Fibroblast of peridontal ligament (primary cell): ENCODE results near the gene SMCP.

Source experiments
- DNase-seq: peaks from one replicate; pipeline ENCODE4 v3.0.0-alpha.2; 2010; ENCODE audit errors: extremely low read depth

The SMCP gene

GRCh38 chr1:152886758-152887409 is 8.8 kb downstream of the SMCP start:
- DNase-seq, result peak; percentile 28

DNA sequence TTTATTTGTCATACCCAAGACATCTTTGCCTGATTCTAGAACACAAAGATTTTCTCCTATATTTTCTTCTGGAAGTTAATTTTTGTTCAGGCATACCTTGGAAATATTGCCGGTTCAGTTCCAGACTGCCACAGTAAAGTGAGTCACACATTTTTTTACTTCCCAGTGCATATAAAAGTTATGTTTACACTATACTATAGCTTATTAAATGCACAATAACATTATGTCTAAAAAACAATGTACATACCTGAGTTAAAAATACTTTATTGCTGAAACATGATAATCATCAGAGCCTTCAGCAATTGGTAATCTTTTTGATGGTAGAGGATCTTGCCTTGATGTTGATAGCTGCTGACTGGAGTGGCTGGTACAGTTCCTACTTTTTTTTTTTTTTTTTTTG is 10.0 kb downstream of the SMCP start:
- no peak for DNase-seq

GRCh38 chr1:152899027-152899426 is 20.9 kb downstream of the SMCP start:
- no peak for DNase-seq

- peak; percentile 29 for DNase-seq
Measured at GRCh38 chr1:152899883-152900282, 21.8 kb downstream of the SMCP start.

GRCh38 chr1:152901631-152902030 is 23.5 kb downstream of the SMCP start:
- DNase-seq, result no peak

DNA sequence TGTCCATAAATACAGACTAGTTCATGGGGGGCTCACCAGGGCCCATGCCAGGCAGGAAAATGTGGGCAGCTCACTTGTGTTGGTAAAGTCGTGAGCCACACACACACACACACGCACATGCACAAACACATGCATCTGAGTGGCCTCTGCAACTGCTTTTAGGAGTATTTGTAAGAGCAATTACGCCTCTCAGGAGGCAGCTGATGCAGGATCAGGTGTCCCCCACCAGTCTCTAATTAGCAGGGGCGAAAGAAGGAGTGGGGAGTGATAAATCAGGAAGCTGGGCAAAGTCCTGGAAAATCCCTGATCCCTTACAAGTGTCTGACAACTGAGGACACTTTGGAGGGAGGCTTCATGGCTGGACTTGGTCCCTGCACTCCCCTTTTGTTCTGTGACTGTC is 24.5 kb downstream of the SMCP start:
- DNase-seq, result no peak

DNA sequence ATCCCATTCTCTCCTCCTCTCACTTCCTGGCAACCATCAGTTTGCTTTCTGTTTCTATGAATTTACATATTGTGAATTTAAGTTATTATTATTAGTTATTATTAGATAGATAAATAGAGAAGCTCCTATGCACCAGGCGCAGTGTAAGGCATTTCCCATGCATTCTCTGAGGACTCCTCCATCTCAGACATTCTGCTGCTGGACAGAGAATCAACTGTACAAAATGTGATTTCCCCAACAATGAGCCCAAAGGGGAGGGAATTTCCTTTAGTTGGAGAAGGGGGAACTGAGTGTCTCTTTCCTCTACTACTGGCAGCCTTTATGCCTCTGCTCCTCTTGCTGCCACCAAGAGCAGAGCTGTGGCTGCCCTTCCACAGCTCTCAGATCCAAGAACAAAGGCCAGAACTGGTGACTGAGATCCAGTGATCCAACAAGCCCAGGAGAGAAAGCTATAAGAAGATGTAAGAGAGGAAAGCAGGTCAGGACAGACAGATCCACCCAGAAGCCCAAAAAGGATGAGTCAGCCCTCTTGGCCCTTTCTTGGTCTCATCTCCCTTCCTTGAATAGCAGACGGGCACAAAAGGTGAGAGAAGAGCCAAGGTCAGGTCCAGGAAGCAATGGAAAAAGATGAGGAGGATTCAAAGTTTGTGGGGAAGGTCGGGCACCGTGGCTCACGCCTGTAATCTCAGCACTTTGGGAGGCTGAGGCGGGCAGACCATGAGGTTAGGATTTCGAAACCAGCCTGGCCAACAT is 26.7 kb downstream of the SMCP start:
- no peak for DNase-seq

DNA sequence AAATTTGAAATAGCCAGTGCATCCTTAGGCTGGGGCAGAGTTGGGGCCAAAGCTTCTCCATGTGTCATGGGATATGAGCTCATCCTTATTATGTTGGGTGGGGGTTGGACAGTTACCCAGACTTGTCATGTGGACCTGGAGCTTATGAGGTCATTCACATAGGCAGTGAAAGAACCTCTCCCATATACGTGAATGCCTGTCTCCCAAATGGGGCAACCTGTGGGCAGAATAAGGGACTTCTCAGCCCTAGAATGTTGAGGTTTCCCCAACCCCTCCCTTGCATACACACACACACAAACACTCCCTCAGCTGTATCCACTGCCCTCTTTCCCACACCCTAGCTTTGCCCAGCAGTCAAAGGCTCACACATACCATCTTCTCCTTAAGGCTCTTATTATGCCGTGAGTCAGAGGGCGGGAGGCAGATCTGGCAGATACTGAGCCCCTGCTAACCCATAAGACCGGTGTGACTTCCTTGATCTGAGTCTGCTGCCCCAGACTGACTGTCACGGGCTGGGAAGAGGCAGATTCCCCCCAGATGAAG is 28.0 kb downstream of the SMCP start:
- peak; percentile 89 for DNase-seq

DNA sequence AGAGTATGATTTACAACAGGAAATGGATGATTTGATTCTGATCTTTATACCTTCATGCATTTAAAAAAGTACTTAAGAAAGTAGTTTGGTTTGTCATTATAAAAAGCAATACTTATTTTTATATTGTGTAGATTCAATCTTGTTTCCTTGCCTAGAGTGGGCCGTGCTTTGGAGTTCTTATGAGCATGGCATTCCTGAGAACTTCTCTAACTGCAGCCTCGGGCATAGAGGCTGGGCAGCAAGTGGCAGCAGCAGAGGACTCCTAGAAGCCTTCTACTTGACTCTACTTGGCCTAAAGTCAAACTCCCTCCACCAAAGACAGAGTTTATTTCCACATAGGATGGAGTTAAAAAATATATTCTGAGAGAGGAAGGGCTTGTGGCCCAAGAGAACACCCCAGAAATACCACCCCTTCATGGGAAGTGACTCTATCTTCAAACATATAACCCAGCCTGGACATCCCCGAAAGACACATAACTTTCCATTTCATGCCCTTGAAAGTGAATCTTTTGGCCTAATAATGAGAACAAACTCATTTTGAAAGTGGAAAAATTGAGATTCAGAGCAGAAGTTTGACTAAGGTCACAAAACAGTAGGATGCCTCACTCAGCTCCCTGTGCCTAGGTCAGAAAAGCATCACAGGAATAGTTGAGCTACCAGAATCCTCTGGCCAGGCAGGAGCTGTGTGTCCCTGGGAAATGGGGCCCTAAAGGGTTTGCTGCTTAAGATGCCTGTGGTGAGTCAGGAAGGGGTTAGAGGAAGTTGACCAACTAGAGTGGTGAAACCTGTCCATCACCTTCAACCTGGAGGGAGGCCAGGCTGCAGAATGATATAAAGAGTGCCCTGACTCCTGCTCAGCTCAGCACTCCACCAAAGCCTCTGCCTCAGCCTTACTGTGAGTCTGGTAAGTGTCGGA is 29.8 kb downstream of the SMCP start, which contains the start of gene IVL:
IVL (plus strand) TSS at position 861 of the 916 bp plus-strand sequence. CDS start 1,252 bp downstream, outside the sequence.
- DNase-seq, result no peak

DNA sequence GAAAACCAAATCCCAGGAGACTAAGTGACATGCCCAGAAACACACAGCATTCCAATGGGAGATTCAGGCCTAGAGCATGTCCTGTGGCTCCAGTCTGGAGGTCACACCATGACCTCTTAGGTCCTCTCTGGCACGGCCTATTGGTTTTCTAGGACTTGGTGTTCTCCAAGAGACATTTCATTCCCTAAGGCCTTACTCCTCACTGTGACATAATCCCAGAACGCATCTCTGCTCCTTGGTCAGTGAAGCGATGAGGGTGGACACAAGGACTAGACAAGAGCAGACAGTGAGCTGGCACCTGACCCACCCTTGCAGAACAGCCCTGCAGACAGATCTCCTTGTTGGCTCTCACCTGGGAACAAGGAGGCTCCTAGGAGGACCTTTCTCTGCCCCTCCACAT is 31.1 kb downstream of the SMCP start:
- no peak for DNase-seq

DNA sequence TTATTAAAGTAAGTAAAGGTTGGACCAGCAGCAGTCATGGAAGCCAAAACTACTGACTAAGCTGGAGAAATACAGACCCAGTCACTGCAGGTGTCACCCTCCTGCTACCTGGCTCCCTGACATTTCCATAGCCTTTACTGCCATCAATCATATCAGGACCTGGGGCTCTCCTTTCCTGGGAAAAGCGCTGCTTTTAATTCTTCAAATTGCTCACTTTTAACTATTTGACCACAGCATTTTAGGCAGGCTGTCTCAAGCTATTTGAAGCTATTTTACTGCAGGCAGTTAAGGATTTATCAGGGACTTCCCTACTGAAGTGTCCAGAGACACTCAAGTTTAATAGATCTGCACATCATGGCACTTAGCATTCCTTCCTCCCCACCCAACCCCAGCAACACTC is 34.3 kb downstream of the SMCP start:
- no peak for DNase-seq

GRCh38 chr1:152912900-152913299 is 34.8 kb downstream of the SMCP start:
- DNase-seq, result no peak

- peak; percentile 4 for DNase-seq
Measured at GRCh38 chr1:152917794-152918193, 39.7 kb downstream of the SMCP start.

- DNase-seq, result peak; percentile 8
Measured at GRCh38 chr1:152919071-152919470, 40.9 kb downstream of the SMCP start.

DNA sequence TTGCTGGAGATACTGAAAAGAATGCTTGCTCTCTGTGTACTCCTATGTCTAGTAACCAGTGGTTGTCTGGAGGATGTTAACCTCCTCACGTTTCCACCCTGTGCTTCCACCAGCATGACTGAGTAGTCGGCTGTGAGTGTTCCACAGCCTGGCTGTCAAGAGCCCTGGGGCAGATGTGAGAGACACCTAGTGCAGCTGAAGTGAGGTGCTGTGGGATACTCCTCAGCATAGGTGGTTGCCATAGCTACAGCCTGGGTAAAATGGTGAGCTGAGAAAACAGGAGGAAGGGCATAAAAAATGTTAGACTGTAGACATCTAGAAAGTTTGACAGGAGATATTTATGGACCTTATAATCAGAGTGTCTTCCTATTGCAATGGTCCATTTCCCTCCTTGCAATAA is 46.1 kb downstream of the SMCP start:
- no peak for DNase-seq

GRCh38 chr1:152926091-152926490 is 48.0 kb downstream of the SMCP start:
- DNase-seq, result peak; percentile 85

GRCh38 chr1:152928671-152929070 is 50.5 kb downstream of the SMCP start:
- peak; percentile 9 for DNase-seq

DNA sequence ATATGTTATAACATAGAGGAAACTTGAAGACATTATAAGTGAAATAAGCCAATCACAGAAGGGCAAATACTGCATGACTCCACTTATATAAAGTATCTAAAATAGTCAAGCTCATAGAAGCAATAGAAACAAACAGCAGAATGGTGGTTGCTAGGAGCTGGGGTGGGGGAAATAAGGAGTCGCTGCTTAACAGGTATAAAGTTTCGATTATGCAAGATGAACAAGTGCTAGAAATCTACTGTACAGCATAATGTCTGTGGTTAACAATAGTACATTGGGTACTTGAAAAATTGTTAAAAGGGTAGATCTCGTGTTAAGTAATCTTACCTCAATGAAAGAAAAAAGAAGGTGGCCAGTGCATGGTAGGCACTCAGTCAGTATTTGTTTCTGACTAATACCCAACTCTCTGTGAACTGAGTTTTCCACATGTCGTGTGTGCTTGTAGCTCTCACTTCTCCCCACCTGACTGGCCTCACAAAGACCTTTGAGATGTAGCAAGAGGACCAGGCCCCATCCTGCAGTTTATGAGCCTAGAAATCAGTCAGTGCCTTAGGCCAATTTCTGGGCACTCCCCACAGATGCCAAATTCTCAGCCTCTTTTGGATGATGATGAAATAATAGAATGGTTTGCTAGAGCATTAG is 54.2 kb downstream of the SMCP start:
- DNase-seq, result no peak

GRCh38 chr1:152933196-152933595 is 55.1 kb downstream of the SMCP start:
- no peak for DNase-seq
